Amniotic stem cell (primary cell): Measurements from ENCODE around the gene CCDC124.

Experiments used
- DNase-seq: peaks from one replicate; lab custom pipeline; 2025; lab: John Stamatoyannopoulos, UW

The CCDC124 gene

DNA sequence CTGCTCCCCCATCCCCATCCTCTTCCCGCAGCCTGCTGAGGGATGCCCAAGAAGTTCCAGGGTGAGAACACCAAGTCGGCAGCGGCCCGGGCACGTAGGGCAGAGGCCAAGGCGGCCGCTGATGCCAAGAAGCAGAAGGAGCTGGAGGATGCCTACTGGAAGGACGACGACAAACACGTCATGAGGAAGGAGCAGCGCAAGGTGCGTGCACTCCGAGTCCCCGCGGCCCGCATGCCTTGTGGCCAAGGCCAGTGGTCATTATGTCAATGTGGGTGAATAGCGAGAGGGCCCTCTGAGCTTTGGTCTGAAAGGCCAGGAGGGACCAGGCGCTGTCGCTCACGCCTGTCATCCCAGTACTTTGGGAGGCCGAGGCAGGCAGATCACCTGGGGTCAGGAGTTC, 3.6 kb downstream of the CCDC124 start:
- DNase-seq: no peak

- no peak for DNase-seq
Measured at GRCh38 chr19:17937371-17937900, 4.6 kb downstream of the CCDC124 start.

DNA sequence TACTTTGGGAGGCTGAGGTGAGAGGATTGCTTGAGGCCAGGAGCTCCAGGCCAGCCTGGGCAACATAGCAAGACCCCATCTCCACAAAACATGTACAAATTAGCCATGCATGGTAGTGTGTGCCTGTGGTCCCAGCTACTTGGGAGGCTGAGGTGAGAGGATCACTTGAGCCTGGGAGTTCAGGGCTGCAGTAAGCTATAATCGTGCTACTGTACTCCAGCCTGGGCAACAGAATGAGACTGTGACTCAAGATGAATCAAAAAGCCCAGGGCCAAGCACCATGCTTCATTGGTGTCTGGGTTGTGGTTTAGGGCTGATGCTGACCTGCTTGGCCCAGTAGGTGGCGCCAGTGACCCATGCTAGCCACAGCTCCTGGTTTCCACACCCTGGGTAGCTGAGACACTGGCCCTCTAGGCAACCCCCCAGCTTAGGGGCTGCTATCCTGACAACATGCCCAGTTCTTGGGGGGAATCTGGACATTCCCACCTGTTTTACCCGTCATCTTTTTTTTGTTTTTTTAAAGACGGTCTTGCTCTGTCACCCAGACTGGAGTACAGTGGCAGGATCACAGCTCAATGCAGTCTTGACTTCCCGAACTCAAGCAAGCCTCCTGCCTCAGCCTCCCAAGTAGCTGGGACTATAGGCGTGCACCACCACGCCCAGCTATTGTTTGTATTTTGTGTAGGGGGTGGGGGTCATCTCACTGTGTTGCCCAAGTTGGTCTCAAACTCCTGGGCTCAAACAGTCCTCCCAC, 5.5 kb downstream of the CCDC124 start:
- DNase-seq: peak; percentile 67

GRCh38 chr19:17942181-17942580, 9.4 kb downstream of the CCDC124 start:
- no peak for DNase-seq

- DNase-seq: no peak
Measured at GRCh38 chr19:17942582-17943273, 9.9 kb downstream of the CCDC124 start.

- no peak for DNase-seq
Measured at GRCh38 chr19:17943274-17944221, 10.7 kb downstream of the CCDC124 start.

GRCh38 chr19:17944301-17944700, 11.5 kb downstream of the CCDC124 start:
- peak; percentile 43 for DNase-seq

DNA sequence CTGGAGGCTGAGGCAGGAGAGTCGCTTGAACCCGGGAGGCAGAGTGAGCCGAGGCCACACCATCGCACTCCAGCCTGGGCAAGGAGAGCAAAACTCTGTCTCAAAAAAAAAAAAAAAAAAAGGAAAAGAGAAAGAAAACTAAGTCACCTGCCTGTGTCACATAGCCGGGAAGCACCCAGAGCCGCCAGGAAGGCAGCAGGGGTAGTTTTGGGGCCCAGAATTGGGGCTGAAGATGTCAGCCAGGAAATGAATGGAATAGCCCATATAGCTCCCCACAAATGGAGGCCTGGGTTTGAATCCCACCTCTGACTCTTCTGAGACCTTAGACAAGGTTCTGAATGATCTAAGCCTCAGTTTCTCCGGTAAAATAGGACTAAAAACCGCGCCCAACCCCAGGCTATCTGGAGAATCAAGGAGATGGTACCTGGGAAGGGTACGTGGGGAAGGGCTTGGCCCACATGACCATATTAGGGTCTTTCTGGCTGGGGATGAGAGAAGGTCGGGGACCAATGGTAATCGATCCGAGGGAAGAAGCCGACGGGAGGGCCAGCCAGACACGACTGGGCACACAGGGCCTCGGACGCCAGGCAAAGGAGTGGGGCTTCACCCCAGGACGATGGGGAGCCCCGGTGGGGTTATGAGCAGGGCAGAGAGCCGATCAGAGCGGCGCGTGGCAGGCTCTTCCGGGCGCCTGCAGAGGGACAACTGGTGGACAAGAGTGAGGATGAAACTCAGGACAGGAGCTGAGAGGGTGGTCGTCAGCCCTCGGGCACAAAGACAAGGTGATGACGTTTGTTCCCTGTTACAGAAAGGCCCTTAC, 14.4 kb downstream of the CCDC124 start:
- DNase-seq: no peak

DNA sequence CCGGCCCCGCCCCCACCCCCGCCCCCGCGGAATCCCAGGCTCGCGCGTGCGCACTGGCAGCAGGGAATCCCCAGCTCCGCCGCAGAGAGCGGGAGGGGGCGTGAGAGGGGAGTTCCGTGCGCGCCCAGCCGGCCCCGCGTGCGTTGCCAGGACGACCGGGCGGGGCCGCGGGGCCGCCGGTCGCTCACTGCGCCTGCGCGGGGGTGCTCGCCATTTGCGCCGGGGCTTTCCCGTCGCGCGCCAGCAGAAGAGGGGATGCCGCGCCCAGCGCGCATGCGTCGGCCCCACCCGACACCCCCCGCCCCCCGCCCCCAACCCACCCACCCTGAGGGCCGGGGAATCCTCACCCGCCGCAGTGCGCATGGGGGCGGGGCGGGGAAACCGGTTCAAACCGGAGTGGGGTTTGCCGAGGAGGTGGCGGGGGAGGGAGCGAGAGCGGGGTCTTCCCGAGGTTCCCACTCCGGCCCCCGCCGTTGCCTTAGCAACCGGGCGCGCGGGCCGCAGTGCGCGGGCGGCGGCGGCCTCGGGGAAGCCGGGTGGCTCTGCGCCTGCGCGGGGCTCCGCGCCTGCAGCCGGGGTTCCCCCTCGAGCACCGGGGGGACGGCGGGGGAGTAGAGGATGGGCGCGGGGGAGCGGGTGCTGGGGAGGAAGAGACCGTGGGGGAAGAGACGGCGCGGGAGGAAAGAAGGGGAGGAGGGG, 15.1 kb downstream of the CCDC124 start:
- peak; percentile 90 for DNase-seq

GRCh38 chr19:17948514-17948900, 15.7 kb downstream of the CCDC124 start:
- DNase-seq: no peak

DNA sequence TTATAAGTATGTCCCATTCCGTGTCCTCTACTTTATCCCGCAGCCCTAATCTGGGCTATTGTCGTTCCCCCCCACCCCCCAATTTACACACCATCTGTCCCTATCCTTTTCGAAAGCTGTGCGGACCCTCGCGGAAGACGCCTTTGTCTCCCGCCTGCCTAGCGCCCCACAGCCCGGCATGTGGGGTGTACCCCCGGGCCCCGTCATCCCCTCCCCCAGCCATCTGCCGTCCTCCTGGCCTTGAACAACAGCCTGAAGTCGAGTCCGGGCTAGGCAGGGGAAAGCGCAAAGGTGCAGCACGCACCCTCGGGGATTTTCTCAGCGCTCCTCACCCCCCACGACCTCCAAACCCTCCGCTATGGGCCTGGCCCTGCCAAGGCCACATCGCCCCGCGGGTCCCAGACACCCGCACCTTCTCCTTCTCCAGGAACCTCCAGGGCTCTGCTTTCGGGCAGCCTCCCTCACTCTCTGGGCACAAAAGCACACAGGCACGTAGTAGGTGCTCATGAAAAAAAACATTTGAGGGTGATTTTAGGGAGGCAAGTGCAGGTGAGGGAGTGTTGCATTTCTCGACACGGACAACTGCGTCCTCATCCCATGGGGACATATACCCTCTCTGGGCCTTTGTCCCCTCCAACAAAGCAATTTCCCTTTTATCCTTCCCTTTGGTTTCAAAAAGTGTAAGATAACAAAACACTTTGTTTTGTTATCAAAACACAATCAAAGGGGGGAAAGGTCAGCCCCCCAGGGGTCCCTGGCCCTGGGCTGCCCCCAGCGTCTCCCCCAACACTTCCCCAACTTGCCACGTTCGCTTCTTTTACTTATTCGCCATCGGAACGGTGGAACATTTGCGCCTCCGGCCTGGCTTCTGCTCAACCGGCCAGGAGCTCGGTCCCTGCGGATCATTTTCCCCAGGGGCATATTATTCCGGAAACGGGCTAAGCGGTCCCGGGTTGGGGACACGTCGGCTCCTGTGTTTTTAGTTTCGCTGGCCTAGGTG, 16.4 kb downstream of the CCDC124 start:
- DNase-seq: no peak

GRCh38 chr19:17949956-17950309, 17.1 kb downstream of the CCDC124 start:
- DNase-seq: no peak

GRCh38 chr19:17950310-17951156, 17.7 kb downstream of the CCDC124 start:
- no peak for DNase-seq

DNA sequence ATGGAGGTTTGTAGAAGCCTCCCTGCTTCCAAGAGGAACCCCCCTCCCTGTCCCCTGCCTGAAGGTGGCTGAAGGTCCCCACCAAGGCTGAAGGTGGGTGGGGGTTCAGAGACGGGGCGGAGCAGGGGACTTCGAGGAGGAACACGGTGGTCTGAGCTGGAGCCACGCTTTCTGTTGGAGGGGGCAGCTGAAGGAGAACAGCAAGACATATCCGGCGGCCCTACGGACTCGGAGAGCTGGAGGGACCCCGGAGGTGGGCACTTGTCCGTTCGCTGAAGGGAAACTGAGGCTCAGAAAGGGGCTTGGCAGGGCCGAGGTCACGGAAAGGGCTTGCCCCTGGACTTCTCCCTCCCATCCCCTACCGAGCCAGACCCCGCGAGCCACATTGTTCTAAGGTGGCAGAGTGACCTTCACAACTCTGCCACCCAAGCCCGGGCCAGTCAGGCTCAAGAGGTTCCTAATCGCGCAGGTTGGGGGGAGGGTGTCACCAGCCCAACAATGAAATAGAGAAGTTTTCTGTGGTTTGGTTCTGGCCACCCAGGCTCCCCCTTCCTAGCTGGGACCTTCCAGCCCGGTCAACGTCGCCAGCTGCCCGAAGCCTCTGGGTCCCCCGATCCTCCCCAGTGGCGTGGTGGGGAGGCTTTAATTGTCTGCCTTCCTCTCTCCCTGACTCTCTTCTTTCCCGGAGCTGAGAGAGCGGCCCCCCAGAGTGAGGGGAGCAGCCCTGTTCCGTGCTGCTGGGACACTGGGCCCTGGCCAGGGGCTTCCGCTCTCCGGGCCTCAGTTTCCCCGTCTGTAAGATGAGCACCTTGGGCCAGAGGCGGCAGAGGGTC, 18.6 kb downstream of the CCDC124 start:
- no peak for DNase-seq

- no peak for DNase-seq
Measured at GRCh38 chr19:17951990-17952976, 19.5 kb downstream of the CCDC124 start.

DNA sequence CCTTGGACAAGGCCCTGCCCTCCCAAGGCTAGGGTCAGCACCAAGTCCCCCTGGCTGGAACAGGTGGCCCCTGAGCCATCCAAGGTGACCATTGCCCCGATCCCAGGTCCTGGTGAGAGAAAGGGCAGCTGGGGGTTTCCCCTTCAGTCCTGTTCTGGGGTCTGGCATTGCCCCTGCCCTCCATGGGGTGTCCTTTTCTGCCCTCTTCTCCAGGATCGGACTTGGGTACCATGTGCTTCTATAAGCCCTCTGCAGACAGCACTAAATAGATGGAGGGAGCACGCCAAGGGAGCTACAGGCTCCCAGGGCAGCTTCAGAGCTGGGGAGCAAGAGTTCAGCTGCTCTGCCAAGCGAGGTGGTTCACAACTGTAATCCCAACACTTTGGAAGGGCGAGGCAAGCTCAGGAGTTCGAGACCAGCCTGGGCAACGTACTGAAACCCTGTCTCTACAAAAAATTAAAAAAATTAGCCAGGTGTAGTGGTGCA, 20.5 kb downstream of the CCDC124 start:
- no peak for DNase-seq
